Measurements from ENCODE around the gene ATL1. TPM values are rescaled to one million over a fixed set of nuclear protein-coding genes. Genes with fewer than 3 reads are reported as not detected.

The ATL1 gene
- total and polyA plus RNA-seq, 2 experiments from 2014 or later = 3.5 to 7.0 TPM

DNA sequence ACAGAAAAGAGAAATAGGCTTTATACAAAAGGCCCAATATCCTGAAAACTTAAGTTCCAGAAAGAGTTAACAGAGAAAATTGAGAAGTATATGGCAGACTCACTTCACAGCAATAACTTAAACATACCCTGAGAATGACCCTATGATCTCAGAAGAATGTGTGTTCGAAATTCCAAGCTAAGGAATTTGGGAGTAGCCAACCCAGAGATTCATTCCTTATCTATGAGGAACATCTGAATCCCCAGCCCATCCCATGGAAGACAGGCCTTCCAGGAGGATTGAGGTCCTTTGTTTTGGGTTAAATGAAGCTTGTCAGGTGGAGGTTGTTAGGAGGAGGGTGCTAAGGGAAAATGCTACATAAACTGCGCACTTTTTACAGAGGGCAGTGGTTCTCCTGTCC, 115.7 kb downstream of the ATL1 start:
- Histone ChIP-seq H3K27ac (ENCODE audit: low read depth) (no peak overlapping the region), H4K20me1 (replicated peaks; ENCODE audit: insufficient read depth) (no peaks in the 10 kb centered on the region), H3K27me3 (ENCODE audit: insufficient read depth) (no peaks in the 10 kb centered on the region), H3K36me3 (ENCODE audit: insufficient read depth) (no peaks in the 10 kb centered on the region), H3F3A (replicated peaks; ENCODE audit: low read depth) (no peaks in the 10 kb centered on the region), H3K4me1 (ENCODE audit: insufficient read depth) (peaks cover 9% of the 10 kb centered on the region), H3K79me2 (replicated peaks; ENCODE audit: insufficient read depth) (no peaks in the 10 kb centered on the region), H3K4me3 (no peak overlapping the region), H3K9me2 (ENCODE audit: insufficient read depth) (no peaks in the 10 kb centered on the region), H3K4me2 (no peak overlapping the region), H2AFZ (no peak overlapping the region)
- no peak overlapping the region for H3K4me3 Mint-ChIP-seq
- H3K9me3 Mint-ChIP-seq = no peaks in the 10 kb centered on the region
- H3K36me3 Mint-ChIP-seq (ENCODE audit: low read depth) = no peaks in the 10 kb centered on the region
- peaks cover 6% of the 10 kb centered on the region for H3K4me1 Mint-ChIP-seq
- no peak overlapping the region for H3K27ac Mint-ChIP-seq
- peaks cover 2% of the 10 kb centered on the region for H3K27me3 Mint-ChIP-seq (ENCODE audit: insufficient read depth, low read depth, poor library complexity)
- peak; percentile 29 for DNase-seq (ENCODE audit: low spot score)
- no peak for ATAC-seq
- no peak for TF ChIP-seq ZNF114 (CRISPR knock-in tag; IDR thresholded peaks at IDR 0.05)
- no peak for TF ChIP-seq POLR2AphosphoS5 (IDR thresholded peaks at IDR 0.05; ENCODE audit: low read depth)
- TF ChIP-seq, protein P1, sequence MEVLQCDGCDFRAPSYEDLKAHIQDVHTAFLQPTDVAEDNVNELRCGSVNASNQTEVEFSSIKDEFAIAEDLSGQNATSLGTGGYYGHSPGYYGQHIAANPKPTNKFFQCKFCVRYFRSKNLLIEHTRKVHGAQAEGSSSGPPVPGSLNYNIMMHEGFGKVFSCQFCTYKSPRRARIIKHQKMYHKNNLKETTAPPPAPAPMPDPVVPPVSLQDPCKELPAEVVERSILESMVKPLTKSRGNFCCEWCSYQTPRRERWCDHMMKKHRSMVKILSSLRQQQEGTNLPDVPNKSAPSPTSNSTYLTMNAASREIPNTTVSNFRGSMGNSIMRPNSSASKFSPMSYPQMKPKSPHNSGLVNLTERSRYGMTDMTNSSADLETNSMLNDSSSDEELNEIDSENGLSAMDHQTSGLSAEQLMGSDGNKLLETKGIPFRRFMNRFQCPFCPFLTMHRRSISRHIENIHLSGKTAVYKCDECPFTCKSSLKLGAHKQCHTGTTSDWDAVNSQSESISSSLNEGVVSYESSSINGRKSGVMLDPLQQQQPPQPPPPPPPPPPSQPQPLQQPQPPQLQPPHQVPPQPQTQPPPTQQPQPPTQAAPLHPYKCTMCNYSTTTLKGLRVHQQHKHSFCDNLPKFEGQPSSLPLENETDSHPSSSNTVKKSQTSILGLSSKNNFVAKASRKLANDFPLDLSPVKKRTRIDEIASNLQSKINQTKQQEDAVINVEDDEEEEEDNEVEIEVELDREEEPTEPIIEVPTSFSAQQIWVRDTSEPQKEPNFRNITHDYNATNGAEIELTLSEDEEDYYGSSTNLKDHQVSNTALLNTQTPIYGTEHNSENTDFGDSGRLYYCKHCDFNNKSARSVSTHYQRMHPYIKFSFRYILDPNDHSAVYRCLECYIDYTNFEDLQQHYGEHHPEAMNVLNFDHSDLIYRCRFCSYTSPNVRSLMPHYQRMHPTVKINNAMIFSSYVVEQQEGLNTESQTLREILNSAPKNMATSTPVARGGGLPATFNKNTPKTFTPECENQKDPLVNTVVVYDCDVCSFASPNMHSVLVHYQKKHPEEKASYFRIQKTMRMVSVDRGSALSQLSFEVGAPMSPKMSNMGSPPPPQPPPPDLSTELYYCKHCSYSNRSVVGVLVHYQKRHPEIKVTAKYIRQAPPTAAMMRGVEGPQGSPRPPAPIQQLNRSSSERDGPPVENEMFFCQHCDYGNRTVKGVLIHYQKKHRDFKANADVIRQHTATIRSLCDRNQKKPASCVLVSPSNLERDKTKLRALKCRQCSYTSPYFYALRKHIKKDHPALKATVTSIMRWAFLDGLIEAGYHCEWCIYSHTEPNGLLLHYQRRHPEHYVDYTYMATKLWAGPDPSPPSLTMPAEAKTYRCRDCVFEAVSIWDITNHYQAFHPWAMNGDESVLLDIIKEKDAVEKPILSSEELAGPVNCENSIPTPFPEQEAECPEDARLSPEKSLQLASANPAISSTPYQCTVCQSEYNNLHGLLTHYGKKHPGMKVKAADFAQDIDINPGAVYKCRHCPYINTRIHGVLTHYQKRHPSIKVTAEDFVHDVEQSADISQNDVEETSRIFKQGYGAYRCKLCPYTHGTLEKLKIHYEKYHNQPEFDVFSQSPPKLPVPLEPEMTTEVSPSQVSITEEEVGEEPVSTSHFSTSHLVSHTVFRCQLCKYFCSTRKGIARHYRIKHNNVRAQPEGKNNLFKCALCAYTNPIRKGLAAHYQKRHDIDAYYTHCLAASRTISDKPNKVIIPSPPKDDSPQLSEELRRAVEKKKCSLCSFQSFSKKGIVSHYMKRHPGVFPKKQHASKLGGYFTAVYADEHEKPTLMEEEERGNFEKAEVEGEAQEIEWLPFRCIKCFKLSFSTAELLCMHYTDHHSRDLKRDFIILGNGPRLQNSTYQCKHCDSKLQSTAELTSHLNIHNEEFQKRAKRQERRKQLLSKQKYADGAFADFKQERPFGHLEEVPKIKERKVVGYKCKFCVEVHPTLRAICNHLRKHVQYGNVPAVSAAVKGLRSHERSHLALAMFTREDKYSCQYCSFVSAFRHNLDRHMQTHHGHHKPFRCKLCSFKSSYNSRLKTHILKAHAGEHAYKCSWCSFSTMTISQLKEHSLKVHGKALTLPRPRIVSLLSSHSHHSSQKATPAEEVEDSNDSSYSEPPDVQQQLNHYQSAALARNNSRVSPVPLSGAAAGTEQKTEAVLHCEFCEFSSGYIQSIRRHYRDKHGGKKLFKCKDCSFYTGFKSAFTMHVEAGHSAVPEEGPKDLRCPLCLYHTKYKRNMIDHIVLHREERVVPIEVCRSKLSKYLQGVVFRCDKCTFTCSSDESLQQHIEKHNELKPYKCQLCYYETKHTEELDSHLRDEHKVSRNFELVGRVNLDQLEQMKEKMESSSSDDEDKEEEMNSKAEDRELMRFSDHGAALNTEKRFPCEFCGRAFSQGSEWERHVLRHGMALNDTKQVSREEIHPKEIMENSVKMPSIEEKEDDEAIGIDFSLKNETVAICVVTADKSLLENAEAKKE (CRISPR knock-in tag; IDR thresholded peaks at IDR 0.05) = no peak
- TF ChIP-seq CREB1 (CRISPR knock-in tag; IDR thresholded peaks at IDR 0.05; ENCODE audit: low read depth) = no peak
- TF ChIP-seq, protein P2, sequence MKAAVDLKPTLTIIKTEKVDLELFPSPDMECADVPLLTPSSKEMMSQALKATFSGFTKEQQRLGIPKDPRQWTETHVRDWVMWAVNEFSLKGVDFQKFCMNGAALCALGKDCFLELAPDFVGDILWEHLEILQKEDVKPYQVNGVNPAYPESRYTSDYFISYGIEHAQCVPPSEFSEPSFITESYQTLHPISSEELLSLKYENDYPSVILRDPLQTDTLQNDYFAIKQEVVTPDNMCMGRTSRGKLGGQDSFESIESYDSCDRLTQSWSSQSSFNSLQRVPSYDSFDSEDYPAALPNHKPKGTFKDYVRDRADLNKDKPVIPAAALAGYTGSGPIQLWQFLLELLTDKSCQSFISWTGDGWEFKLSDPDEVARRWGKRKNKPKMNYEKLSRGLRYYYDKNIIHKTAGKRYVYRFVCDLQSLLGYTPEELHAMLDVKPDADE (IDR thresholded peaks at IDR 0.05) = no peak
- no peak for TF ChIP-seq EZH2 (IDR thresholded peaks at IDR 0.05; ENCODE audit: low read depth, unreplicated experiment)
- TF ChIP-seq STAT1 (IDR thresholded peaks at IDR 0.05; ENCODE audit: unreplicated experiment) = no peak
- TF ChIP-seq EZH2phosphoT487 (IDR thresholded peaks at IDR 0.05; ENCODE audit: unreplicated experiment) = no peak
- TF ChIP-seq JUNB (IDR thresholded peaks at IDR 0.05; ENCODE audit: unreplicated experiment) = no peak
- TF ChIP-seq, protein P3, sequence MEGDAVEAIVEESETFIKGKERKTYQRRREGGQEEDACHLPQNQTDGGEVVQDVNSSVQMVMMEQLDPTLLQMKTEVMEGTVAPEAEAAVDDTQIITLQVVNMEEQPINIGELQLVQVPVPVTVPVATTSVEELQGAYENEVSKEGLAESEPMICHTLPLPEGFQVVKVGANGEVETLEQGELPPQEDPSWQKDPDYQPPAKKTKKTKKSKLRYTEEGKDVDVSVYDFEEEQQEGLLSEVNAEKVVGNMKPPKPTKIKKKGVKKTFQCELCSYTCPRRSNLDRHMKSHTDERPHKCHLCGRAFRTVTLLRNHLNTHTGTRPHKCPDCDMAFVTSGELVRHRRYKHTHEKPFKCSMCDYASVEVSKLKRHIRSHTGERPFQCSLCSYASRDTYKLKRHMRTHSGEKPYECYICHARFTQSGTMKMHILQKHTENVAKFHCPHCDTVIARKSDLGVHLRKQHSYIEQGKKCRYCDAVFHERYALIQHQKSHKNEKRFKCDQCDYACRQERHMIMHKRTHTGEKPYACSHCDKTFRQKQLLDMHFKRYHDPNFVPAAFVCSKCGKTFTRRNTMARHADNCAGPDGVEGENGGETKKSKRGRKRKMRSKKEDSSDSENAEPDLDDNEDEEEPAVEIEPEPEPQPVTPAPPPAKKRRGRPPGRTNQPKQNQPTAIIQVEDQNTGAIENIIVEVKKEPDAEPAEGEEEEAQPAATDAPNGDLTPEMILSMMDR (conservative IDR thresholded peaks at IDR 0.05; ENCODE audit: low read depth in 2 of 2) = no peak
- TF ChIP-seq ZNF331 (CRISPR knock-in tag; IDR thresholded peaks at IDR 0.05; ENCODE audit: low read depth) = no peak
- TF ChIP-seq NANOG (IDR thresholded peaks at IDR 0.05; ENCODE audit: borderline replicate concordance) = no peak
- TF ChIP-seq, protein P4, sequence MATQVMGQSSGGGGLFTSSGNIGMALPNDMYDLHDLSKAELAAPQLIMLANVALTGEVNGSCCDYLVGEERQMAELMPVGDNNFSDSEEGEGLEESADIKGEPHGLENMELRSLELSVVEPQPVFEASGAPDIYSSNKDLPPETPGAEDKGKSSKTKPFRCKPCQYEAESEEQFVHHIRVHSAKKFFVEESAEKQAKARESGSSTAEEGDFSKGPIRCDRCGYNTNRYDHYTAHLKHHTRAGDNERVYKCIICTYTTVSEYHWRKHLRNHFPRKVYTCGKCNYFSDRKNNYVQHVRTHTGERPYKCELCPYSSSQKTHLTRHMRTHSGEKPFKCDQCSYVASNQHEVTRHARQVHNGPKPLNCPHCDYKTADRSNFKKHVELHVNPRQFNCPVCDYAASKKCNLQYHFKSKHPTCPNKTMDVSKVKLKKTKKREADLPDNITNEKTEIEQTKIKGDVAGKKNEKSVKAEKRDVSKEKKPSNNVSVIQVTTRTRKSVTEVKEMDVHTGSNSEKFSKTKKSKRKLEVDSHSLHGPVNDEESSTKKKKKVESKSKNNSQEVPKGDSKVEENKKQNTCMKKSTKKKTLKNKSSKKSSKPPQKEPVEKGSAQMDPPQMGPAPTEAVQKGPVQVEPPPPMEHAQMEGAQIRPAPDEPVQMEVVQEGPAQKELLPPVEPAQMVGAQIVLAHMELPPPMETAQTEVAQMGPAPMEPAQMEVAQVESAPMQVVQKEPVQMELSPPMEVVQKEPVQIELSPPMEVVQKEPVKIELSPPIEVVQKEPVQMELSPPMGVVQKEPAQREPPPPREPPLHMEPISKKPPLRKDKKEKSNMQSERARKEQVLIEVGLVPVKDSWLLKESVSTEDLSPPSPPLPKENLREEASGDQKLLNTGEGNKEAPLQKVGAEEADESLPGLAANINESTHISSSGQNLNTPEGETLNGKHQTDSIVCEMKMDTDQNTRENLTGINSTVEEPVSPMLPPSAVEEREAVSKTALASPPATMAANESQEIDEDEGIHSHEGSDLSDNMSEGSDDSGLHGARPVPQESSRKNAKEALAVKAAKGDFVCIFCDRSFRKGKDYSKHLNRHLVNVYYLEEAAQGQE (IDR thresholded peaks at IDR 0.05; ENCODE audit: unreplicated experiment) = no peak

Measured in GM23338 (cell line).